ENCODE measurements around the gene DYNC2I2.
A peak's percentile ranks its signal among the peaks of the same experiment; 100 is the strongest.

Gene DYNC2I2

DNA sequence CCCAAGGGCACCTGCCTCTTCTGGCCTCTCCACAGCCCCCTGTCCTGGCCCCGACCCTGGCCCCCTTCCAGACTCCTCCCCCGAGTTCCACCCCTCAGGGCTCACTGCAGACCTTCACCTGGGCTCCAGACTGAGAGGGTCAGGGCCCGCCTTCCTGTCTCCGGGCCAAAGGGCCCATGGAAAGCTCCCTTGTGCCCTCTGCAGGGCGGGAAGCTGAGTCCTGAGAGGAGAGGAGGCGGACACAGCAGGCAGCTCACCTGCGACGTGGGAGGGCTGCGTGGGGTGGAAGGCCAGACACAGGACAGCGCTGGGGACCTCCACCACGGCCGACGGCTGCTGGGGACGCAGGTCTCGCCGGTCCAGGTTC is 20.6 kb downstream of the DYNC2I2 start:
- Mint-ChIP-seq H3K4me1 (no peaks in the 10 kb centered on the region), H3K9me3 (no peaks in the 10 kb centered on the region), H3K27ac (peak overlapping the region in 1 of 3 experiments; percentile 71), H3K27me3 (ENCODE audit: low read depth) (no peaks in the 10 kb centered on the region), H3K36me3 (ENCODE audit: low read depth) (peaks cover 40% of the 10 kb centered on the region), H3K4me3 (no peak overlapping the region)
- TF ChIP-seq, protein P1, sequence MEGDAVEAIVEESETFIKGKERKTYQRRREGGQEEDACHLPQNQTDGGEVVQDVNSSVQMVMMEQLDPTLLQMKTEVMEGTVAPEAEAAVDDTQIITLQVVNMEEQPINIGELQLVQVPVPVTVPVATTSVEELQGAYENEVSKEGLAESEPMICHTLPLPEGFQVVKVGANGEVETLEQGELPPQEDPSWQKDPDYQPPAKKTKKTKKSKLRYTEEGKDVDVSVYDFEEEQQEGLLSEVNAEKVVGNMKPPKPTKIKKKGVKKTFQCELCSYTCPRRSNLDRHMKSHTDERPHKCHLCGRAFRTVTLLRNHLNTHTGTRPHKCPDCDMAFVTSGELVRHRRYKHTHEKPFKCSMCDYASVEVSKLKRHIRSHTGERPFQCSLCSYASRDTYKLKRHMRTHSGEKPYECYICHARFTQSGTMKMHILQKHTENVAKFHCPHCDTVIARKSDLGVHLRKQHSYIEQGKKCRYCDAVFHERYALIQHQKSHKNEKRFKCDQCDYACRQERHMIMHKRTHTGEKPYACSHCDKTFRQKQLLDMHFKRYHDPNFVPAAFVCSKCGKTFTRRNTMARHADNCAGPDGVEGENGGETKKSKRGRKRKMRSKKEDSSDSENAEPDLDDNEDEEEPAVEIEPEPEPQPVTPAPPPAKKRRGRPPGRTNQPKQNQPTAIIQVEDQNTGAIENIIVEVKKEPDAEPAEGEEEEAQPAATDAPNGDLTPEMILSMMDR (IDR thresholded peaks at IDR 0.05; ENCODE audit: unreplicated experiment in 3 of 3): no peak

DNA sequence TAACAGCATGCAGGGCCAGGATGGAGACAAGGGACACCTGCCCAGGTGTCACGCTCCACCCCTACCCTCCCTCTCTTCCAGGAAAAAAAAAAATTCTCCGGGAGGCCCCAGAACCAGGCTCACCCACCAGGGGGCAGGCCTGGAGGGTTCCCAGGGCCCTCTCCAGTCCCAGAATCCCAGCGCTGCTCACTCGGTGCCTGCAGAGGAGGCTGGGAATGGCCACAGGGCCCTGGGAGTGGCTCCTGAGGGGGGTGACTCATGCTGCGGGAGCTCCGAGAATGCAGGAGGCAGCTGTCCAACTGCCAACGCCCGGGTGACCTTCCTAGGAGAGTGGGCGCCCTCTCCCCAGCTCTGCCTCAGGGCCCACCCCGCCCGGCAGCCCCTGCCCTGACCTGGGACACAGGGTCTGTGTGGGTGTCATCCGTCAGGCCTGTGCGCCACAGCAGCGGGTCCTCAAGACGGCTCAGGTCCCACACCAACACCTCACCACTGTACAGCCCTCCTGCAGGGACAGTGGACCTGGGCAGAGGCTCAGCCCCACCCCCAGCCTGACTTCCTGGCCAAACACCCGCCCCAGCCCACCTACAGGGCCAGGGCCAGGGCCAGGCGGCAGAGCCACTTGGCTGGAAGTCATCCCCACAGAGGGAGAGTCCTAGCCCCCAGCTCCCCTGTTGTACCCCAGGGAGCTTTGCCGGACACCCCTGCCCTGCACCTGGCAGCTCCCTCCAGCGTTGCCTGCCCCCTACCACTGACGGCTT is 21.2 kb downstream of the DYNC2I2 start:
- H3K4me3 Mint-ChIP-seq: no peak overlapping the region
- peak overlapping the region in 1 of 3 experiments; percentile 71 for H3K27ac Mint-ChIP-seq
- TF ChIP-seq, protein P1 (IDR thresholded peaks at IDR 0.05; ENCODE audit: unreplicated experiment in 3 of 3): peak; percentile 58 to 62 (median 58)
- no peaks in the 10 kb centered on the region for H3K4me1 Mint-ChIP-seq
- no peaks in the 10 kb centered on the region for H3K27me3 Mint-ChIP-seq (ENCODE audit: low read depth)
- H3K9me3 Mint-ChIP-seq: no peaks in the 10 kb centered on the region
- H3K36me3 Mint-ChIP-seq (ENCODE audit: low read depth): peaks cover 39% of the 10 kb centered on the region

DNA sequence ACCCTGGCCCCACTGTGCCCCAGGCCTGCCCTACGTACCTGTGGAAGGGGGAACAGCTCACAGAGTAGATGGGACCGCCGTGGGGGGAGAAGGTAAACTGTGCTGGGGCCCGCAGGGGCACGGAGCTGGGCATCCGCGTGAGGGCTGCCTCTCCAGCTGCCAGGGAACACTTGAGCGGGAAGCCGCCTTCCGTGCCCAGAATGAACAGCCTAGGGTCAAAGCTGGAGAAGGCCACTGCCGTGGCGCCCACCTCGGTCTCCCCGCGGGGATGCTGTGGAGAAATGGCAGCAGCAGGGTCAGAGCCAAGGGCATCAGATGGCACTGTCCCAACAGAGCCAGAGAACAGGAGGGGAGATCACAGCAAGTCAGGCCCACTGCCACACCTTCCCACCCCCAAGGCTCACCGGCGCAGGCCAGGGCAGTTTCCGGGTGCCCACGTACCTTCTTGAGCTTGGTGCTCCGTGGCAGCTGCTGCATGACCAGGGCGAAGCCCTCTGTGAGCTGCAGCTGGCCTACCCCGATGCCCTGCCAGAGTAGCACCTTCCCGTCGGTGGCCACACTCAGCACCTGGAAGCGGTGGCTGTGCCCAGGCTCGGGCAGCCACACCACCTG is 21.9 kb downstream of the DYNC2I2 start:
- TF ChIP-seq, protein P1 (IDR thresholded peaks at IDR 0.05; ENCODE audit: unreplicated experiment in 3 of 3): no peak
- Mint-ChIP-seq H3K4me3 (no peak overlapping the region), H3K4me1 (no peaks in the 10 kb centered on the region), H3K36me3 (ENCODE audit: low read depth) (peaks cover 36% of the 10 kb centered on the region), H3K27ac (no peak overlapping the region), H3K27me3 (ENCODE audit: low read depth) (no peaks in the 10 kb centered on the region), H3K9me3 (no peaks in the 10 kb centered on the region)

DNA sequence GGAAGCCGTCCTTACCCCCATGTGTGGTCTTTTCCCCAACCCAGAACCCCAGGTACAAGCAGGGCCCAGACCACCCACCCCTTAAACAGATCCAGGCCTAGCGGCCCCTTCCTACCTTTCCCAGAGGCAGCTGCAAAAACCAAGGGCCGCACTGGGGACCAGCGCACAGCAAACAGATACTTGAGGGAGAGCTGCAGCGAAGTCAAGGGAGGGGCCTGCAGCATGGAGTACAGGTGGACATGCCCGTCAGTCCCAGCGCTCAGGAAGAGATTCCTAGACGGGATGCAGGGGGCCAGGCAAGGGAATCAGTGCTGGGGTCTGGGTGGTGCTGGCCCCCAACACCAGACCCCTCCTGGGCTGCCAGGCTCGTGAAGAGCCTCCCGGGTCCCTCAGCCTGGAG is 22.5 kb downstream of the DYNC2I2 start:
- no peaks in the 10 kb centered on the region for H3K9me3 Mint-ChIP-seq
- H3K4me3 Mint-ChIP-seq: no peak overlapping the region
- H3K36me3 Mint-ChIP-seq (ENCODE audit: low read depth): peaks cover 38% of the 10 kb centered on the region
- peak overlapping the region in 2 of 3 experiments; percentile 46 to 65 for H3K27ac Mint-ChIP-seq
- H3K4me1 Mint-ChIP-seq: no peaks in the 10 kb centered on the region
- TF ChIP-seq, protein P1 (IDR thresholded peaks at IDR 0.05; ENCODE audit: unreplicated experiment in 3 of 3): no peak
- H3K27me3 Mint-ChIP-seq (ENCODE audit: low read depth): no peaks in the 10 kb centered on the region

DNA sequence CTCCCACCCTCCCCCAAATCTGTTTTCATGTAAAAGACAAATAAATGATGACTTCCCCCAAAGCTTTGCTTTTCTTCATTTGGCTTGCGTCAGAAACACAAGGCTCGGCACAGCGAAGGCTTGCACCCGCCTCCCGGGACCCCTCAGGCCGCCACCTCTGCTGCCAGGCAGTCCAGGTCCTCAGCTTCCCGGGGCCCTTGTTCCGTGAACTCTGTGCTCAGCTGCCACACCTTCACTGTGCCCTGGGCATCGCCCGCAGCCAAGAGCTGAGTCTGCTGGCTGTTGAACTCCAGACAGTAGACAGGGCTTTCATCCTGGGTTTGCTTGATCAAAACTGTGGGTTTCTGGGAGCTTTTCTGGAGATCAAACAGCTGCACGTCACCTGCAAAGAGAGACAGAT is 23.0 kb downstream of the DYNC2I2 start:
- no peak overlapping the region for H3K4me3 Mint-ChIP-seq
- peaks cover 39% of the 10 kb centered on the region for H3K36me3 Mint-ChIP-seq (ENCODE audit: low read depth)
- H3K9me3 Mint-ChIP-seq: no peaks in the 10 kb centered on the region
- no peaks in the 10 kb centered on the region for H3K4me1 Mint-ChIP-seq
- TF ChIP-seq, protein P1 (IDR thresholded peaks at IDR 0.05; ENCODE audit: unreplicated experiment in 3 of 3): no peak
- H3K27ac Mint-ChIP-seq: peak overlapping the region in 2 of 3 experiments; percentile 46 to 65
- H3K27me3 Mint-ChIP-seq (ENCODE audit: low read depth): no peaks in the 10 kb centered on the region

Measured in nephron (organoid).